Measurements from ENCODE around the gene KLF1. TPM values are rescaled to one million over a fixed set of nuclear protein-coding genes. Genes with fewer than 3 reads are reported as not detected.

KLF1 gene
- polyA plus RNA-seq, 1 donor from 2014 or later: not detected

DNA sequence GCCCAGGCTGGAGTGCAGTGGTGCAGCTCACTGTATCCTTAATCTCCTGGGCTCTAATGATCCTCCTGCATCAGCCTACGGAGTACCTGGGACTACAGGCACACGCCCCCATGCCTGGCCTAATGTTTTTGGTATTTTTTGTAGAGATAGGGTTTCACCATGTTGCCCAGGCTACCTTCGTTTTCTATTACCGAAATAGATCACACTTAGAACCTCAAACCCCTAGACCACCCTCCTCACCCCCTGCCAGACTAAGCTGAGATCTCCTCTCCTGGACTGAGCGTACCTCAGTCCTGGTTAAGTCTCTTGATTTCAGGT lies 391 bp downstream of the KLF1 start:
- no peaks in the 10 kb centered on the region for H3K79me2 ChIP-seq (replicated peaks; ENCODE audit: insufficient read depth, low read length)
- no peak overlapping the region for H3K4me2 ChIP-seq (ENCODE audit: low read length)
- H2AFZ ChIP-seq (ENCODE audit: low read depth, low read length): no peak overlapping the region
- no peak overlapping the region for H3K9ac ChIP-seq (ENCODE audit: low read length)
- no peak overlapping the region for H3K4me3 ChIP-seq (ENCODE audit: low read length)
- no peaks in the 10 kb centered on the region for H3K9me3 ChIP-seq (ENCODE audit: low read length)
- H3K9me2 ChIP-seq (ENCODE audit: insufficient read depth, low read length): no peaks in the 10 kb centered on the region
- TF ChIP-seq TAF1 (IDR thresholded peaks at IDR 0.05; ENCODE audit: low read depth): no peak
- no peaks in the 10 kb centered on the region for H3F3A ChIP-seq (ENCODE audit: insufficient read depth, low read length, poor library complexity, severe bottlenecking)
- H3K27ac ChIP-seq (ENCODE audit: low read length): no peak overlapping the region
- H4K20me1 ChIP-seq (ENCODE audit: insufficient read depth): no peaks in the 10 kb centered on the region
- H3K36me3 ChIP-seq (ENCODE audit: insufficient read depth, low read length): no peaks in the 10 kb centered on the region
- H3K27me3 ChIP-seq (ENCODE audit: insufficient read depth, low read depth, low read length): peaks cover 43% of the 10 kb centered on the region

DNA sequence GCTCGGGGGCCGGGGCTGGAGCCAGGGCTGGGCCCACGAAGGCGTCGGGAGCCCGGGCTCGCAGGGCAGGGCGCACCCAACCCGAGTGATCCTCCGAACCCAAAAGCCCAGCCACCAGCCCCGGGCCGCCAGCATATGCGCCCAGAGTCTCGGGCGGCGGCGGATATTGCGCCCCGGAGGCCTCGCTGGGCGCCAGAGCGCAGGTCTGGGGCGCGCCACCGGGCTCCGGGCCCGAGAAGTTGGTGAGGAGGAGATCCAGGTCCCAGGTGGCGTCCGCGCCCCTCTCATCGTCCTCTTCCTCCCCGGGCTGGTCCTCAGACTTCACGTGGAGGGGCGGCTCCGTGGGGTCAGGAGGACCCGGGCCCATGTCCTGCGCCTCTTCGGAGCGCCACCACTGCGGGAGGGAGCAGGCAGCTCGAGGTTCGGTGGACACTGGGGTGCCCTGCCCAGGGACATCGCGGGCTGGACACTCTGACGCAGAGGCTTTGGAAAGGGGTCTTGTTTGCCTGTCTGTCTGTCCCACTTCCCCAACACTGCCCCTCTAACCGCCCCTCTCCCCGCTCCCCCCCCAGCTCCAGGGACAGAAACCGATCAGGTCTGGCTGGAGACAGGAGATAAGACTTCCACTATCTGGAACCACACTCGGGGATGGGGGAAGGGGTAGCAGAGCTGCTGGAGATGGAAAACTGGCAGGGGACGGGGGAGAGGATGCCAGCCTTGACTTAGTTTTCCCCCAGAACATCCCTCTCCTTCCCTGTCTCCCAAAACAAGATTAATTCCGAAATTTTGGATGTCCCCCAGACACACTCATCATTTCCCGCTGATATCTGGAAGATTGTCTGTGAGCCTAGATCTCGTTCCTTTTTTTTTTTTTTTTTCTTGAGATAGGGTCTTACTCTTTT lies 1.0 kb downstream of the KLF1 start:
- Histone ChIP-seq H3K4me2 (ENCODE audit: low read length) (no peak overlapping the region), H3K9me2 (ENCODE audit: insufficient read depth, low read length) (no peaks in the 10 kb centered on the region), H4K20me1 (ENCODE audit: insufficient read depth) (no peaks in the 10 kb centered on the region), H3K36me3 (ENCODE audit: insufficient read depth, low read length) (no peaks in the 10 kb centered on the region), H3F3A (ENCODE audit: insufficient read depth, low read length, poor library complexity, severe bottlenecking) (no peaks in the 10 kb centered on the region), H2AFZ (ENCODE audit: low read depth, low read length) (no peak overlapping the region), H3K9me3 (ENCODE audit: low read length) (no peaks in the 10 kb centered on the region), H3K4me3 (ENCODE audit: low read length) (peak overlapping the region; percentile 67), H3K27me3 (ENCODE audit: insufficient read depth, low read depth, low read length) (peaks cover 49% of the 10 kb centered on the region), H3K79me2 (replicated peaks; ENCODE audit: insufficient read depth, low read length) (no peaks in the 10 kb centered on the region), H3K9ac (ENCODE audit: low read length) (no peak overlapping the region), H3K27ac (ENCODE audit: low read length) (no peak overlapping the region)
- TF ChIP-seq, protein P1, sequence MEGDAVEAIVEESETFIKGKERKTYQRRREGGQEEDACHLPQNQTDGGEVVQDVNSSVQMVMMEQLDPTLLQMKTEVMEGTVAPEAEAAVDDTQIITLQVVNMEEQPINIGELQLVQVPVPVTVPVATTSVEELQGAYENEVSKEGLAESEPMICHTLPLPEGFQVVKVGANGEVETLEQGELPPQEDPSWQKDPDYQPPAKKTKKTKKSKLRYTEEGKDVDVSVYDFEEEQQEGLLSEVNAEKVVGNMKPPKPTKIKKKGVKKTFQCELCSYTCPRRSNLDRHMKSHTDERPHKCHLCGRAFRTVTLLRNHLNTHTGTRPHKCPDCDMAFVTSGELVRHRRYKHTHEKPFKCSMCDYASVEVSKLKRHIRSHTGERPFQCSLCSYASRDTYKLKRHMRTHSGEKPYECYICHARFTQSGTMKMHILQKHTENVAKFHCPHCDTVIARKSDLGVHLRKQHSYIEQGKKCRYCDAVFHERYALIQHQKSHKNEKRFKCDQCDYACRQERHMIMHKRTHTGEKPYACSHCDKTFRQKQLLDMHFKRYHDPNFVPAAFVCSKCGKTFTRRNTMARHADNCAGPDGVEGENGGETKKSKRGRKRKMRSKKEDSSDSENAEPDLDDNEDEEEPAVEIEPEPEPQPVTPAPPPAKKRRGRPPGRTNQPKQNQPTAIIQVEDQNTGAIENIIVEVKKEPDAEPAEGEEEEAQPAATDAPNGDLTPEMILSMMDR (IDR thresholded peaks at IDR 0.05; ENCODE audit: poor library complexity, severe bottlenecking): peak; percentile 2
- no peak for TF ChIP-seq POLR2AphosphoS5 (IDR thresholded peaks at IDR 0.05)

DNA sequence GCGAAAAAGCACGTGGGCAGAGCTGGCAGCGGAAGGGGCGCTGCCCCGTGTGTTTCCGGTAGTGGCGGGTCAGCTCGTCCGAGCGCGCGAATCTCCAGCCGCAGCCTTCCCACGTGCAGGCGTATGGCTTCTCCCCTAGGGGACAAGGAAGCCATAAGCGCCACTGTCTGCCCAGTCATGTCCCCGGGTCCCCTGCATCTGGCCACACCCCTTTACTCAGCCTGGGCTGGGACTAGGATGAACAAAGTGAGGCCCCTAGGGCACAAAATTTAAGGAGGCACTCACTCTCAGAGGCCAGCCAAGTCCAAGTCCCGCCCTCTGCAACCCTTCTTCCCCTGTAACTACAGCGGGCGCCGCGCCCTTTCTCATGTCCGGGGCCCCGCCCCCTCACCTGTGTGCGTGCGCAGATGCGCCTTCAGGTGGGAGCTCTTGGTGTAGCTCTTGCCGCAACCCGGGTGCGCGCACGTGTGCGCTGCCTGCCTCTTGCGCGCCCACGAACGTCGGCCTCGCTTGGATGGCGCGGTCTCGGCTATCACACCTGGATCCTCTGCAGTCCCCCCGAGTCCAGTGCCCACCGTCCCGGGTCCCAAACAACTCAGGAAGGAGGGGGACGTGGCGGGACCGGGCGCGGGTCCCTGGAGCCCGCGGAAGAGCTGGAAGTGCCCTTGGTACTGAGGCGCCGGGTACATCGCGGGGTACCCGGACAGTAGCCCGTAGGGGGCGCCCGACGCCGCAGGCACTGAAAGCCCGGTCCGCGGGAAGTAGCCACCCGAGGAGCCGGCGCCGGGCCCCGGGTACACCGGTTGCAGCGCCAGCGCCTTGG lies 1.9 kb downstream of the KLF1 start:
- H4K20me1 ChIP-seq (ENCODE audit: insufficient read depth): no peaks in the 10 kb centered on the region
- no peaks in the 10 kb centered on the region for H3K36me3 ChIP-seq (ENCODE audit: insufficient read depth, low read length)
- H3K9me2 ChIP-seq (ENCODE audit: insufficient read depth, low read length): no peaks in the 10 kb centered on the region
- peak; percentile 7 for TF ChIP-seq EZH2 (IDR thresholded peaks at IDR 0.05; ENCODE audit: borderline replicate concordance, insufficient read depth, low read length, poor library complexity, severe bottlenecking)
- TF ChIP-seq, protein P1 (IDR thresholded peaks at IDR 0.05; ENCODE audit: poor library complexity, severe bottlenecking): peak; percentile 63
- peak; percentile 61 for TF ChIP-seq MXI1 (conservative IDR thresholded peaks at IDR 0.05; ENCODE audit: poor library complexity, severe bottlenecking)
- TF ChIP-seq POLR2AphosphoS5 (IDR thresholded peaks at IDR 0.05): no peak
- peak; percentile 31 for TF ChIP-seq SMC3 (conservative IDR thresholded peaks at IDR 0.05; ENCODE audit: poor library complexity)
- H3K4me2 ChIP-seq (ENCODE audit: low read length): no peak overlapping the region
- no peaks in the 10 kb centered on the region for H3K9me3 ChIP-seq (ENCODE audit: low read length)
- no peak overlapping the region for H2AFZ ChIP-seq (ENCODE audit: low read depth, low read length)
- peak overlapping the region; percentile 44 for H3K9ac ChIP-seq (ENCODE audit: low read length)
- no peak overlapping the region for H3K27ac ChIP-seq (ENCODE audit: low read length)
- H3F3A ChIP-seq (ENCODE audit: insufficient read depth, low read length, poor library complexity, severe bottlenecking): no peaks in the 10 kb centered on the region
- no peaks in the 10 kb centered on the region for H3K79me2 ChIP-seq (replicated peaks; ENCODE audit: insufficient read depth, low read length)
- H3K4me3 ChIP-seq (ENCODE audit: low read length): peak overlapping the region; percentile 67
- H3K27me3 ChIP-seq (ENCODE audit: insufficient read depth, low read depth, low read length): peaks cover 57% of the 10 kb centered on the region
